Iris pigment epithelial cell (primary cell): ENCODE results near the gene PANK2.
"Not testable (repeated sequence)": the region's sequence is repeated elsewhere in the genome, so short reads cannot be mapped to it uniquely, and the experiment has no call there.

Source experiments
- DNase-seq: peaks from one replicate; pipeline ENCODE4 v3.0.0-alpha.2; 2011; ENCODE audit warnings: low read depth

Gene PANK2

GRCh38 chr20:3888622-3889488, at the start of gene PANK2:
PANK2 (plus strand) TSS chr20:3889387.
- peak; percentile 99 for DNase-seq

DNA sequence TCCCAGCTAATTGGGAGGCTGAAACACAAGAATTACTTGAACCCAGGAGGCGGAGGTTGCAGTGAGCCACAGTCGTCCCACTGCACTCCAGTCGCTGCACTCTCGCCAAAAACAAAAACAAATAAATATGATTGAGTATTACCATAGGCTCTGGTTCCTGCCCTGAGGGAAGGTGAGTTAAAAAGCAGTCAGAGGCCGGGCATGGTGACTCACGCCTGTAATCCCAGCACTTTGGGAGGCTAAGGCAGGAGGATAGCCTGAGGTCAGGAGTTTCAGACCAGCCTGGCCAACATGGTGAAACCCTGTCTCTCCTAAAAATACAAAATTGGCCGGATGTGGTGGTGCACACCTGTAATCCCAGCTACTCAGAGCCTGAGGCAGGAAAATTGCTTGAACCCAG, 49.0 kb upstream of the PANK2 start:
- DNase-seq = not testable (repeated sequence)

- no peak for DNase-seq
These were observed 46.7 kb upstream of the PANK2 start for GRCh38 chr20:3842348-3842930.

GRCh38 chr20:3843490-3843889, 45.7 kb upstream of the PANK2 start:
- DNase-seq = peak; percentile 78

DNA sequence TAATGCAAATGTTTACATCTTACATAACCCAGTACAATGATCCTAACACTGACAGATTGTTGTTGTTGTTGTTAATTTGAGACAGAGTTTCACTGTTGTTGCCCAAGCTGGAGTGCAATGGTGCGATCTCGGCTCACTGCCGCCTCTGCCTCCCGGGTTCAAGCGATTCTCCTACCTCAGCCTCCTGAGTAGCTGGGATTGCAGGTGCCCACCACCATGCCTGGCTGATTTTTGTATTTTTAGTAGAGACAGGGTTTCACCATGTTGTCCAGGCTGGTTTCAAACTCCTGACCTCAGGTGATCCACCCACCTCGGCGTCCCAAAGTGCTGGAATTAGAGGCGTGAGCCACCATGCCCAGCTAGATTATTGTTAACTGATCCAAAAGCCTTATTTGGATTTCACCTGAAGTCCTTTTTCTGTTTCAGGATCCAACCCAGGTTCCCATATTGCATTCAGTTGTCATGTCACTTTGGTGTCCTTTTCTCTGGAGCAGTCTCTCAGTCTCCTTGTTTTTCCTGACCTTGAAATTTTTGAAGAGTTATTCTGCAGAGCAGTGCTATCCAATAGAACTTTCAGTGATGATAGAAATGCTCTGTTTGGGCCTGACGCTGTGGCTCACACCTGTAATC, 45.1 kb upstream of the PANK2 start:
- DNase-seq = not testable (repeated sequence)

- DNase-seq = no peak
These were observed 42.8 kb upstream of the PANK2 start for GRCh38 chr20:3846378-3846739.

- peak; percentile 69 for DNase-seq
These were observed 42.3 kb upstream of the PANK2 start, which contains the start of gene MAVS for GRCh38 chr20:3846740-3847428. MAVS (plus strand) TSS chr20:3846834; CDS start chr20:3854625, 7,791 bp downstream.

DNA sequence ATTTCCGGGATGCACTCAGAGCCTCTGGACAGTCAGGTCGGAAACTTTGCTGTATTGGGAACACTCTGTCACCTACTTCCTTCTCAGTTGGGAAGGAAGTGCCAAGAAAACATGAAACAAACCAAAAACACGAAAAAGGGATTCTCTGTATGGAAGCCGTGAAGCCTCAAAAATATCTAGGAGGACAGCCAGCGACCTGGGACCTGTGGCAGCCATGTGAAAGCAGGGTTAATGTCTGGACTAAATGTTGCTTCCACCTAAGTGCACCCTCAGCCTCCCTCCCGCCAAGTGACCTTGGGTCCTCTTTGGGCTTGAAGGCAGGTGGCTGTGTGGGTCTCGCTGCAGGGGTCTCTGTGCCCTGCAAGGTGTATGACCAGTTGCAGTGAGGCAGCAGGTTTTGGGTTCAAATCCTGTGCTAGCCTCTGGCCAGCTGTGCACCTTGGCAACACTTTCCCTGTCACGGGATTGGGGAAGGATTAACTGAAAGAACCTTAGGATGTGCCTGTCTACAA, 41.7 kb upstream of the PANK2 start:
- peak; percentile 11 for DNase-seq

GRCh38 chr20:3848565-3848964, 40.6 kb upstream of the PANK2 start:
- DNase-seq = no peak

GRCh38 chr20:3854462-3854871, 34.7 kb upstream of the PANK2 start:
- DNase-seq = no peak

GRCh38 chr20:3857405-3857804, 31.8 kb upstream of the PANK2 start:
- no peak for DNase-seq

DNA sequence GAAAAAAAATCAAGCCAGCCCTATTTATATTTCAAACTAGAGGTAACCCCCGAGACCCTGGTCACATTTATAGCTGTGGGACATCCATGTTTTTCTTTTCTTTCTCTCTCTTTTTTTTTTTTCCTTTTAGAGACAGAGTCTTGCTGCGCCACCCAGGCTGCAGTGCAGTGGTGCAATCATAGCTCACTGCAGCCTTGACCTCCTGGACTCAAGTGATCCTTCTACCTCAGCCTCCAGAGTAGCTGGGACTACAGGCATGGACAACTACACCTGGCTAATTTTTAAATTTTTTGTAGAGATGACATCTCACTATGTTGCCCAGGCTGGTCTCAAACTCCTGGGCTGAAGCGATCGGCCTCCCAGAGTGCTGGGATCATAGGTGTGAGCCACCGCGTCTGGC, 30.5 kb upstream of the PANK2 start:
- no peak for DNase-seq

GRCh38 chr20:3861191-3861590, 28.0 kb upstream of the PANK2 start:
- no peak for DNase-seq

DNA sequence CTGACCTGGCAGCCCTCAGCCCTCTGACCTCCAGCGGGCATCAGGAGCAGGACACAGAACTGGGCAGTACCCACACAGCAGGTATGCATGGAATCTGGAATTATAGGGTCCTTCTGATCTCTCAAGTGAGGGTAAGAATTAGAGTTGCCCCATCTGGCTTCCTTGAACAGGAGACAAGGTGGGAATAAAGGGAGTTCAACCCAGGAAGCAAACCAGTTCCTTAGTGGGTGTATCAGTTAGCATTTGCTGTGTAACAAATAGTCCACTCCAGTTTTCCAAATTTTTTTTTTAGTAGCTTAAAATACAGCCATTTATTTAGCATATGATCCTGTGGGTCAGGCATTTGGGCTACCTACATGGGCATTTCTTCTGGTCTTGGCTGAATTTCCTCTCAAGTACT, 26.9 kb upstream of the PANK2 start:
- DNase-seq = no peak

- no peak for DNase-seq
These were observed 25.9 kb upstream of the PANK2 start for GRCh38 chr20:3863317-3863716.

- no peak for DNase-seq
These were observed 24.7 kb upstream of the PANK2 start for GRCh38 chr20:3864518-3864917.

- no peak for DNase-seq
These were observed 23.9 kb upstream of the PANK2 start for GRCh38 chr20:3865152-3865886.

- no peak for DNase-seq
These were observed 23.2 kb upstream of the PANK2 start for GRCh38 chr20:3865887-3866407.

DNA sequence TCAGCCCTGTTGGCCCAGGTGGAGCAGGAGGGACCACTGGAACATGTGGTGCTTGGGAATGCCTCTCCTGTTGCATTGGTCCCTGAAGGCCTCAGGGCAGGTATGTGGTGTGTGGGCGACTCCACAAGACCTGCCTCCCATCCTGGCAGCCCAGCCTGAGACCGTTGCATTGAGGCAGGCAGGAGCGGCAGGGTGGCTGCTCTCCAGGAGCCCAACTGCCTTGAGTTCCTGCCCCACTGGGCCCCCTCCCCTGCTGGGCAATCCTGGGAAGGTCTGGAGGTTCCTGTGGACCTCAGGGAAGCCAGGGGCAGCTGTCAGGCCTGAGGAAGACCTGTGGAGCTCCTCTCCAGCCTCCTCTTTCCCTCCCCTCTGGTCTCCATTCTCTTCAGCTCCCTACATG, 22.7 kb upstream of the PANK2 start:
- DNase-seq = no peak

DNA sequence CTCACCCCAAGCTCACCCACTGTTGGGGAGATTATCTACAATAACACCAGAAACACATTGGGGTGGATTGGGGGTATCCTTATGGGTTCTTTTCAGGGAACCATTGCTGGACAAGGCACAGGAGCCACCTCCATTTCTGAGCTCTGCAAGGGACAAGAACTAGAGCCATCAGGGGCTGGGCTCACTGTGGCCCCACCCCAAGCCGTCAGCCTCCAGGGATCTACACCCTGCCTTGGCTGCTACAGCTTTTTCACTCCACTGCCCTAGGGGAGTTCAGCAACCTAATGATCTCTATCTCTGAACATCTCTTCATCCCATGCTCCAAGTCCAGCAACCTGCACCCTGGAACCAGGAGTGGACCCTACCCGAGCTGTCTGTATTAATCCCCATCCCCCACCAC, 21.4 kb upstream of the PANK2 start:
- no peak for DNase-seq
